ENCODE results near the gene UNC13C. TPM values are rescaled to one million over a fixed set of nuclear protein-coding genes. Genes with fewer than 3 reads are reported as not detected.

The UNC13C gene
- total and polyA plus RNA-seq, 10 of the 15 experiments (the other 5 are each of a cell fraction or from before 2014, with no cell fraction given), result 9.9 to 81.3 (median 25.0) TPM

GRCh38 chr15:54083991-54084390, 105.8 kb downstream of the UNC13C start:
- in situ Hi-C loops (cut with MboI), result no loop called here
- no peak overlapping the region for H3K27ac ChIP-seq (ENCODE audit: control insufficient read depth, insufficient read depth)
- H3K4me3 ChIP-seq, result no peak overlapping the region
- no peaks in the 10 kb centered on the region for H3K36me3 ChIP-seq (ENCODE audit: control insufficient read depth in 2 of 2, insufficient read depth in 2 of 2, low read length in 1 of 2)
- WGBS (ENCODE audit: insufficient coverage, insufficient replicate concordance, low lambda C conversion rate, missing lambda C conversion rate), result 6% methylated on average over 7 of the region's 7 CpGs
- H4K20me1 ChIP-seq (ENCODE audit: control insufficient read depth, insufficient read depth), result no peaks in the 10 kb centered on the region
- FAIRE-seq (no peak), ATAC-seq (no peak), DNase-seq (ENCODE audit: low read depth, low spot score) (no peak)
- no peak overlapping the region for H3K9ac ChIP-seq (ENCODE audit: control insufficient read depth, insufficient read depth, low read length)
- H3K4me2 ChIP-seq (ENCODE audit: control insufficient read depth, insufficient read depth), result no peak overlapping the region
- ChIA-PET RAD21 (ENCODE audit: unreplicated experiment) (interaction anchor here (1.0 to 11.1 kb wide), 25 partner anchors 16 to 502 kb away, joined by 3 to 122 read pairs (median 7); partner anchors contain the start of gene UNC13C), CTCF (interaction anchor here (0.7 to 4.7 kb wide), 23 partner anchors 10 to 1084 kb away, joined by 3 to 35 read pairs (median 7); no protein-coding TSS in a partner anchor), POLR2A (interaction anchor here (1.3 kb wide), 1 partner anchor 435 kb away, joined by 3 read pairs; no protein-coding TSS in a partner anchor), SMC1A (ENCODE audit: uncharacterized antibody, unreplicated experiment) (interaction anchor here (0.5 to 15.1 kb wide), 33 partner anchors 13 to 1083 kb away, joined by 3 to 164 read pairs (median 5); partner anchors contain the start of gene UNC13C)
- no peaks in the 10 kb centered on the region for H3K4me1 ChIP-seq (ENCODE audit: control insufficient read depth, insufficient read depth, low read length)
- TF ChIP-seq ASH2L (IDR thresholded peaks at IDR 0.05; ENCODE audit: borderline replicate concordance, low read depth) (no peak), DPF2 (IDR thresholded peaks at IDR 0.05) (0 out of 2 replicates have a peak, but pooled peaks have one; percentile 2)
- no peaks in the 10 kb centered on the region for H3K27me3 ChIP-seq (replicated peaks in 1 of 2; ENCODE audit: control insufficient read depth in 2 of 2, insufficient read depth in 2 of 2, low read length in 1 of 2)
- H3K9me3 ChIP-seq (replicated peaks; ENCODE audit: control insufficient read depth, insufficient read depth, low read length), result no peaks in the 10 kb centered on the region; the same call in 2 of the 3 replicates
- intact Hi-C loops (cut with micrococcal nuclease; ENCODE audit: unreplicated experiment), result loop anchor here (1.0 to 10.0 kb wide), 7 partner anchors 107 to 1085 kb away; partner anchors contain the start of gene UNC13C
- H3K79me2 ChIP-seq (ENCODE audit: control insufficient read depth, insufficient read depth, low read length), result no peaks in the 10 kb centered on the region
- no peak overlapping the region for H2AFZ ChIP-seq (ENCODE audit: control insufficient read depth, low read depth, low read length)
- BruUV-seq (replicated peaks), result TSS peak; percentile 59

- intact Hi-C loops (cut with micrococcal nuclease; ENCODE audit: unreplicated experiment) (loop anchor here (10.0 kb wide), 1 partner anchor 496 kb away; no protein-coding TSS in a partner anchor), in situ Hi-C loops (cut with MboI) (no loop called here)
- CTCF ChIA-PET, result no interaction called here
- no peaks in the 10 kb centered on the region for H3K4me1 ChIP-seq (ENCODE audit: control insufficient read depth, insufficient read depth, low read length)
- ATAC-seq, result peak; percentile 11; the same call in 1 of the 3 replicates
- RAD21 ChIA-PET (ENCODE audit: unreplicated experiment), result interaction anchor here (1.2 to 11.1 kb wide), 6 partner anchors 11 to 494 kb away, joined by 4 to 122 read pairs (median 6); no protein-coding TSS in a partner anchor
- no peak for FAIRE-seq
- TF ChIP-seq MEF2A (IDR thresholded peaks at IDR 0.05; ENCODE audit: insufficient read depth, low read depth, low read length), result no peak
- TF ChIP-seq SMAD1 (IDR thresholded peaks at IDR 0.05; ENCODE audit: low read depth, partially characterized antibody), result no peak
- TF ChIP-seq FOS (IDR thresholded peaks at IDR 0.05; ENCODE audit: borderline replicate concordance, extremely low read depth, insufficient read length), result no peak
- TF ChIP-seq GABPA (IDR thresholded peaks at IDR 0.05; ENCODE audit: low read depth), result no peak
- TF ChIP-seq POLR2A (IDR thresholded peaks at IDR 0.05; ENCODE audit: low read depth, low read length), result no peak
- no peak for TF ChIP-seq FOXK2 (IDR thresholded peaks at IDR 0.05)
- TF ChIP-seq RELB (IDR thresholded peaks at IDR 0.05; ENCODE audit: low read depth), result no peak
- DNase-seq (ENCODE audit: low read depth, low spot score), result no peak
- H3K4me2 ChIP-seq (ENCODE audit: control insufficient read depth, insufficient read depth), result no peak overlapping the region
- H3K9ac ChIP-seq (ENCODE audit: control insufficient read depth, insufficient read depth, low read length), result no peak overlapping the region
- no peak overlapping the region for H3K27ac ChIP-seq (ENCODE audit: control insufficient read depth, insufficient read depth)
- H3K36me3 ChIP-seq (ENCODE audit: control insufficient read depth in 2 of 2, insufficient read depth in 2 of 2, low read length in 1 of 2), result no peaks in the 10 kb centered on the region
- H4K20me1 ChIP-seq (ENCODE audit: control insufficient read depth, insufficient read depth), result no peaks in the 10 kb centered on the region
- H3K9me3 ChIP-seq (replicated peaks; ENCODE audit: control insufficient read depth, insufficient read depth, low read length), result no peaks in the 10 kb centered on the region
- H3K4me3 ChIP-seq, result no peak overlapping the region
- 4% methylated on average over 2 of the region's 2 CpGs for WGBS (ENCODE audit: insufficient coverage, insufficient replicate concordance, low lambda C conversion rate, missing lambda C conversion rate)
- no peak overlapping the region for H2AFZ ChIP-seq (ENCODE audit: control insufficient read depth, low read depth, low read length)
- no peaks in the 10 kb centered on the region for H3K79me2 ChIP-seq (ENCODE audit: control insufficient read depth, insufficient read depth, low read length)
- POLR2A ChIA-PET, result interaction anchor here (0.6 to 2.3 kb wide), 2 partner anchors 10 to 13 kb away, joined by 3 to 9 read pairs; no protein-coding TSS in a partner anchor
- no TSS peak for BruUV-seq (replicated peaks)
- H3K27me3 ChIP-seq (replicated peaks in 1 of 2; ENCODE audit: control insufficient read depth in 2 of 2, insufficient read depth in 2 of 2, low read length in 1 of 2), result no peaks in the 10 kb centered on the region
- SMC1A ChIA-PET (ENCODE audit: uncharacterized antibody, unreplicated experiment), result interaction anchor here (1.9 to 15.1 kb wide), 3 partner anchors 9 to 109 kb away, joined by 7 to 164 read pairs (median 9); no protein-coding TSS in a partner anchor
These were observed 110.6 kb downstream of the UNC13C start for GRCh38 chr15:54088837-54089236.

All from GM12878 (cell line).